ENCODE data around the gene NELFB.

The NELFB gene

DNA sequence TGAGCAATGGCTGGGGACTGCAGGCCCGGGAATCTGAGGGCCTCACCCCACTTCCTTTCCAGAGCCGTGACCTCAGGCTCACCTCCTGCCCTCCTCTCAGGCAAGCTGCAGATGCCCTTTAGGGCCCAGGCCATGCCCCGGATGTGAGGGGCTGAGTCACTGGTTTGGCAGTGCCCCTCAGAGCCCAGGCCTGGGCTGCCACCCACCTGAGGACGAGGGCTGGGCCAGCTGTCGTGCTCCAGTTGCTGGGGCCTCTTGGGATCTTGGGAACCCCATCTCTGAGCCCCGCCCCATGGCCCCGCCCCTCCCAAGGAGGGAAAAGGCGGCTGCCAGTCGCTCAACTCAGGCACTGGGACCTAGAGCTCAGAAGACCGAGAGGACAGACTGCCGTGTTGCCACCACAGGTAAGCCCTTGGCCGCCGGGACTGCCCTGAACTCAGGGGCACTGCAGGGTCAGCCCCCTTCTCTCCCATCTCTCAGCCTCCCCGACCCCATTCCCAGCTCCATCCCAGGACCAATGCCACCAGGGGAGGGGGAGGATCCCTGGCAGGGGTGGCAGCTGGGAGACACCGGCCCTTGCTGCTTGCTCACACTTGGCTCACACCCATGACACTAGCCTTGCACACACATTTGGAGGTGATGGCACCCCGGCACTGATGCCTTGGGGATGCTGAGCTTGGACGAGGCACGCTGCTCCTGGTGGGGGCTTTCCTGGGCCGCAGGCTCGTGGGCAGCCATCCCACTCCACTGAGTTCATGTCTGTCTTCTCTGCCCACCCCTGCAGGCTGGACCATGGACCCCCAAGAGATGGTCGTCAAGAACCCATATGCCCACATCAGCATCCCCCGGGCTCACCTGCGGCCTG is 30.1 kb upstream of the NELFB start, which contains the start of gene CYSRT1:
Gene CYSRT1, plus strand, starts transcription at position 345 of the 865 bp plus-strand sequence. Its CDS starts 448 bp downstream, at position 793.
- no peak for DNase-seq

- DNase-seq = no peak
Observed at GRCh38 chr9:137225699-137226331, 29.3 kb upstream of the NELFB start.

GRCh38 chr9:137226338-137227053 is 28.6 kb upstream of the NELFB start:
- no peak for DNase-seq

DNA sequence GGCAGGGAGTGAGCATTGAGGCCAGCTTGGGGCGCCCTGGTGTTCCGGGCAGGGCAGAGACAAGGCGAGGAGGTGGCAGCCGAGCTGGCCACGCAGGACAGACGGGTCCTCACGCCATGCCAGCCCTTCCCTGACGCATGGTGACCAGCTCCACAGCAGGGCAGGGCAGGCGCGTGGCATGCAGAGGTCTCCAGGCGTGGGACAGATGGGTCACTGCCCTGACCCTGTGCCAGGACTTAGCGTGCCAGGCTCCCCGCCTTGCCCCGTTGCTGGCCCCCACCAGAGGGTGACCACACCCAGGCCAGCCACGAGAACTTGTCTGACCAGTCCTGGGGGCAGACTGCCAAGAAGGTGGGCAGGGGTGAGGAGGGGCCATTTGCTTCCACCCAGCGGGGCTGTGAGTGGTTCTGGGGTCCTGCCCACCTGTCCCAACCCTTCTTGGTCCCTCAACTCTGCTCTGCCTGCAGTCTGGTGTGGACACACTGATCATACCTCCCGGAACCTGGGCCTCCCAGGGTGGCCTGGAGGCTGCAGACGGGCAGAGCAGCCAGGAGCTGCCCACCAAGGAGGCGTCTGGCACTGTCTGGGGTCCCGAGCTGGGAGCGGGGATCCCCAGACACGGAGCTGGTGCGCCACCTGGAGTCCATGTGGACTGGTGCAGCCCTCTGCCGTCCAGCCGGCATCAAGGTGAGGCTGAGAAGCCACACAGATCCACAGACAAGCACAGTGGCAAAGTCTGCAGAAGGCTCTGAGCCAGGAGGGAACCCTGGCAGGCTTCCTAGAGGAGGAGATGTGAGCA is 27.9 kb upstream of the NELFB start, which contains the start of gene RNF224:
Gene RNF224, plus strand, starts transcription at position 449 of the 799 bp plus-strand sequence. CDS start 834 bp downstream, outside the sequence.
- peak; percentile 78 to 79 for DNase-seq

- DNase-seq = no peak
Observed at GRCh38 chr9:137227853-137228505, 27.1 kb upstream of the NELFB start.

- no peak for DNase-seq
Observed at GRCh38 chr9:137228506-137228967, 26.6 kb upstream of the NELFB start.

DNA sequence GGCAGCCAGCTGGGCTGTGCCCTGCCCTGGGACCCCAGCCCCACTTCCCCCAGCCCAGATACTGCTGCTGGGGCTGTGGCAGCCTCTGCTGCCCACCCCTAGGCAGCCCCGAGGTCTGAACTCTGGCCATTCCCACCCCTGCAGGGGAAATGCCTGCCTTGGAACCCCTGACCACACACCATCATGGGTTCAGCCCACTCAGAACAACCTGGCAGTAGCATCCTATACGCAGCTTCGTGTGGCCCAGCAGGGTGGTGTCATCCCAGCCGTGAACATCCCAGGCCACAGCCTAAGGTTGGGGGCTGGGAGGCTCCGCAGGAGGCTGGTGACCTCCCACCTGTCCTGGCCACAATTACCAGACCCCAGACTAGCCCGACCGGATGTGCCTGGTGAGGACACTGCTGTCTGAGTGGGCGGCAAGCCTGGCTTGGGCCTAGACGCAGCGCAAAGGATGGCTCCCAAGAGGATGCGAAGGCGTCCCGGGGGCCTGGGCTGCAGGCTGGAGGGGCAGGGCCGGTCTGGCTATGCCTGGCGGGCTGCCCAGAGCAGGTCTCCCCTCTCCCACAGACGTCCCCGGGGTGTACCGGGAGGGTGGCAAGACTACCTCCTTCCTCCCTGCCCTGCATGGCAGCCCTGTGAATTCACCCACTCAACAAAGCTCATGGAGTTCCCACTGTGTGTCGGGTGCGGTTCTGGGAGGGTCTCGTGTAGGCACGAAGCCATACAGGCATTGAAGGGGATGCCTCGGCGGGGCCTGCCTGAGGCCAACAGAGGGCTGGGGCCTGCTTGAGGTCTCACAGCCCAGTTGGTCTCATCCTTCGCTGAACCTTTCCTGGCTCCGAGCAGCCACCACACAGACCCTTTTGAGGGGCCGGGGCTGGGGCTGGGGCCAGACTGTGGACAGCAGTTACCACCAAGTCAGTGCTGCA is 25.9 kb upstream of the NELFB start:
- no peak for DNase-seq

DNA sequence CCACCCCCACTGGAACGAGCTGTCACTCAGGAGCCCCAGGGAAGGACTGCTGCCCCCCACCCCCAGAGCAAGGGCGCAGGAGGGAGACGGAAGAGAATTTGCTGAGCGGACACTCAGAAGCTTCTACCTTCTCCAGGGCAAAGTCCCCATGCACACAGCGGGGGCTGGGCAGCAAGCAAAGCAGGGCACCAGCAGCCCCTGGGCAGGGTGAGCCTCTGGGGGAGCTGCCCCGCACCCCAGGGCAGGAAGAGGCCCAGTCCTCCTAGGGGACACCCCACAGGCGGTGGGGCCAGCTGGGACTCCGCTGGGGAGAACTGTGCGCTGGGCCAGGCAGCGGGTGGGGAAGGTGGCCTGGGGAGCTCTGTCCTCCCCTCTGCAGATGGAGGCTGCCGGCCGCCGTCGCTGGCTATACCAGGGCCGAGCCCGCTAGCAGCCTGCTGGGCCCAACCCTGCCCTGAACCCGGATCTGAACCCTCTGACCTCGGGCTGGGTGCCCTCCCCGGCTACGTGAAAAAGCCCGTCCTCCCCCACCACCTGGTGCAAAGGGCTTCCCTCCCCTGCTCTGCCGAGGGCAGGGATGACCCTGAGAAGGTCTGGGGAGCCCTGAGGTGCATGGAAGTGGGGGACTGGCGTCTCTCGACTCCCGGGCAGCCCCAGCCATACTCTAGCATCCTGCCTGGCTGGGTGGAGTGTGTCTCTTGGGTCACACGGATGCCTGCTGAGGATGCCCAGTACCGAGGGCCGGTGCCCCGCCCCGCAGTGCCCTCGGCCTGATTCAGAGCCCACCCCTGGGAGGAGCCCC is 25.0 kb upstream of the NELFB start:
- no peak for DNase-seq

DNA sequence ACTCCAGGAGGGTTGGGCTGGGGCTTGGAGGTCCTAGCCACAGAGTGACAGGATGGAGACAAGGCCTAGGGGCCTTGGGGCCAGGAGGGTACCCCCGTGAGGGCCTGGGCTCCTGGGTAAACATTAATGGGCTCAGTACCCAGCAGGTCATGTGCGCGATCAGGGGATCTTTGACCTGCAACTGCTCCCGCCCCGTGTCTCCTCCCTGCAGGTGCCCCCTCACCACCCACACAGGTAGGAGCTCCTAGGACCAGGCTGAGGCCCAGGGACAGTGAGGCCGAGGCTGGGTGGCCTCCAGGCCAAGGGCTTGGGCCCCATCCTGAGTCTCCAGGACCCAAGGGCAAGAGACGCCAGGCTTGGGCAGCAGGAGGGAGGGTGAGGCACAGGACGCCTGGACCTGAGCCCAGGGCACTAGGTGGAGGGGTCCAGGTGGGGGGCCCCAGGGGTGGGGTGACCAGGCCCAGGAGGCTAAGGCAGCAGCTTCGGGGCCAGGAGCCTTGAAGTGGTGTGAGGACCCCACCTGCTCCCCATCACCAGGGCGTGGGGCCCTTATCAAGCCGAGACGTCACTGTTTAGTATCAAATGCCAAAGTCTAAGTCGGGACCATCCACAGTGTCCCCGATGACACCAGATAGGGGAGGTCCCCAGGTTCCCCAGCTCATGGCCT is 24.3 kb upstream of the NELFB start, which contains the start of gene SLC34A3:
Gene SLC34A3, plus strand, starts transcription at position 197 of the 667 bp plus-strand sequence. CDS start 802 bp downstream, outside the sequence.
- no peak for DNase-seq

DNA sequence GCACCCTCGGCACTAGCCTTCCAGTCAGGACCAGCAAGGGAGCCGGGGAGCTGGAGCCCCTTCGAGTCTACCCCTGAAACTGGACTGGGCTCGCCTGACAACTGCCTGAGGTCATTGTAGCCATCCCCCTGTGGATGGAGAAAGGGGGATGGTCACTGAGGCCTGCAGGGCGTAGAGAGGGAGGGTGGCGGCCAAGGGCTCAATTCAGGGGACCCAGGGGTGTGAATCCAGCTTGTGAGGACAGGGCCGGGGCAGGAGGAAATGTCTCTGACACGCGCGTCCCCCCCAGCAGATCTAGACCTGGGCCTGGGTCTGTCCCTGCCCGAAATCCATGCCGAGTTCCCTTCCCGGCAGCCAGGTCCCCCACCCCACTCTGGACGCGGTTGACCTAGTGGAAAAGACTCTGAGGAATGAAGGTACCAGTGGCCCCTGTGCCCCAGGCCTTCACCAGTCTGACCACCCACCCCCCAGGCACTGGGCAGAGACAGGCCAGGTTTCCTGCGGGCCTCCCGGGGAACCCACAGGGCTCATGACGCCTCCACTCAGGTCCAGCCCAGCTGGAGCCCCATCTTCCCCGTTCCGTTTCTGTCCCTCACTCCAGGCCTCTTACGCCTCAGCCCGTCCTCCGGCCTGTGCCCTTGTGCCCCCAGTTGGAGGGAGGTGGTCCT is 23.6 kb upstream of the NELFB start:
- no peak for DNase-seq

DNA sequence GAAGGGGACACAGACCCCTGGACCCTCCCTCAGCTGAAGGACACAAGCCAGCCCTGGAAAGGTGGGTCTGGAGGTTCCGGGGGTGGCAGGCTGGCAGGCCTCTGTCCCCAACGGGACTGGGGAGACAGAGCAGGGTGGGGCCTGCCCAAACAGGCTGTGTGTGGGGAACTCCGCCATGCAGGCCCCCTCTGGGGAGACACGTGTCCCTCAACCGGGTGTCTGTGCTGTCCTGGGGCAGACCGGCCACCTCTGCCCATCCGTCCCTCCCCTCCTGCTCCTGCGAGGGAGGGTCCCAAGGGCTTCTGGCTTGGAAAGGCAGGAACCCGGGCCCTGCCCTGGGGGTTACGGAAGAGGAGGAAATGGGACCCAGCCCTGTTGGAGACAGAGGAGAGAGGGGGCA is 23.0 kb upstream of the NELFB start:
- DNase-seq = no peak

DNA sequence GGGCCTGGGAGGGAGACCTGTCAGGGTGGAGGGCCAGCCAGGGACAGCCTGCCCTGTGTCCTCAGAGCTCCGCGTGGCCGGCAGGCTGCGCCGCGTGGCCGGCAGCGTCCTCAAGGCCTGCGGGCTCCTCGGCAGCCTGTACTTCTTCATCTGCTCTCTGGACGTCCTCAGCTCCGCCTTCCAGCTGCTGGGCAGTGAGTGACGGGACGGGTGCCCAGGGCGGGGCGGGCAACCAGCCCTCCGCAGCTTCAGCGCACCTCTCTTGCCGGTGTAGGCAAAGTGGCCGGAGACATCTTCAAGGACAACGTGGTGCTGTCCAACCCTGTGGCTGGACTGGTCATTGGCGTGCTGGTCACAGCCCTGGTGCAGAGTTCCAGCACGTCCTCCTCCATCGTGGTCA is 22.6 kb upstream of the NELFB start:
- no peak for DNase-seq

DNA sequence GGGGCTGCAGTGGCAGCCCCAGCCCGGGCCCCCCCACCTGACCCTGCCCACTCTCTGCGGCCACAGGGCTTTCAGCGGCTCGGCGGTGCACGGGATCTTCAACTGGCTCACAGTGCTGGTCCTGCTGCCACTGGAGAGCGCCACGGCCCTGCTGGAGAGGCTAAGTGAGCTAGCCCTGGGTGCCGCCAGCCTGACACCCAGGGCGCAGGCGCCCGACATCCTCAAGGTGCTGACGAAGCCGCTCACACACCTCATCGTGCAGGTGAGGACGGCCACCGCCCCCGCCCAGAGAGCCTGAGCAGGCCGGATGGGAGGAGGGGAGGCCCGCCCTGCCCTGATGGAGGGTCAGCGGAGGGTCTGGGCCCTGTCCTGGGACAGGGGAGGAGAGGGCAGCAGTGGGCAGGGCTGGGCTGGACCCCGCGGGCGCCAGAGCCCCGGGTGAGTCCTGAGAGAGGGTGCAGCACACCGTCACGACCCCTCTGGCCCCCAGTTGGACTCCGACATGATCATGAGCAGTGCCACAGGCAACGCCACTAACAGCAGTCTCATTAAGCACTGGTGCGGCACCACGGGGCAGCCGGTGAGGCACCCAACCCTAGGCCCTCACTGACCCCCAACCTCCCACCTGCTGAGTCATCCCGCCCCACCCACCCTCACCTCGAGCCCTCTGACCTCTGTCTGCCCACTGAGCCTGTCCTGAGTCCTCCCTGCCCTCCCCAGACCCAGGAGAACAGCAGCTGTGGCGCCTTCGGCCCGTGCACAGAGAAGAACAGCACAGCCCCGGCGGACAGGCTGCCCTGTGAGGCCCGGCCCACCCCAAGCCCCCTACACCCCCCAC is 21.8 kb upstream of the NELFB start:
- no peak for DNase-seq

- DNase-seq = no peak
Observed at GRCh38 chr9:137234055-137234697, 21.0 kb upstream of the NELFB start.

DNA sequence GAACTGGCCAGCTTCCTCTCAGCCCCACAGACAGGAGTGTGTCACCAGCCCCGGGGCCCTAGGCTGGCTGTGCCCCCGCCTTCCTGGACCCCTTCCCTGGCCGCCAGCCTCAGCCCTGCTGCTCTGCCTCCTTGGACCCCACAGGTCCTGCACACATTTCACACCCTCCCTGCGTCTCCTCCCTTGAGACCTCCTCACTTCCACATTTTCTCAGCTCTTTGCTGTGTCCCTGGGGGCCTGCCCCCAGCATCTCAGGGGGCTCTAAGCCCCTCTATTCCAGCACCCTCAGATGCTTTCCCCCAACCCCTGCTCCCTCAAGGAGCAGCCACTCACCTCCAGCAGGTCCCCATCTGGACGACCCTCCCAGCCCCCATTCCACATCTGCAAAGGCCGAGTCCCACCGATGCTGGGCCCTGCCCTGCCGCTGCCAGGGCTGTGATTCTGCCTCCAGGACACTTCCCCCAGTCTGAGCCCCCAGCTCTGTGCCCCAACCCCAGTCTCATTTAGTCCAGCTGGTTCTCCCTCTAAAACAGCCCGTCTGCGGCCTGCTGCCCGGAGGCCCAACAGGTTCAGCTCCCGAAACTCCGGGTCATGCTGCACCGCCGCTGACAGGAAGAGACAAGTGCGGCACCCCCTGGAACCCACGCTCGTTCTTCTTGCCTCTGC is 20.2 kb upstream of the NELFB start:
- no peak for DNase-seq

Measured in activated CD4-positive, alpha-beta T cell treated with anti-CD3 and anti-CD28 coated beads, Interleukin-2, amount 50 U/mL, for 4 hours (primary cell).